ENCODE measurements around the gene ZNF598. TPM values are rescaled to one million over a fixed set of nuclear protein-coding genes. Genes with fewer than 3 reads are reported as not detected.

Gene ZNF598
- total and polyA plus RNA-seq, 4 donors = 2.7 to 28.4 (median 16.2) TPM

DNA sequence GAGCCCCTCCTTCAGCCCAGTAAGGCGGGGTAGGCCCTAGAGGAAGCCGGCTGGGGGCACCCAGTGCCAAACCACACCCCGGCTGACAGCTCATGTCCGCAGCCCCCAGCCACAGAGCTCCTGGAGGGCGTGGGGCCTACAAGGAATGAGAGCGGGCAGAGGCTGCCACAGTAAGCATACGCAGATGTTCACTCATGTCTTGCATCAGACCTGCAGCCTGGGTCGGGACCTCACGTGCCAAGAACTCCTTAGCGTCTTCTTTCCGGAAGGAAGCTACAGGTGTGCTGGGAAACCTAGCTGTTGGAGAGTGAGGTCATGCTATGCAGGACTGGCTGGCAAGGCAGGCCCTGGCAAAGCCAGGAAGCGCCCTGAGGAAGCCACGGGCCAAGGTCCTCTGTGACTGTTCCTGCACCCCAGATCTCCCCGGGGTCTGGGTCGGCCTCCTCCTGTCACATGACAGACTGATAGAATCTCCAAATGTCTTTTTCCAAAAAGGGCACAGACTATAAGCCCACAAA lies 1.6 kb downstream of the ZNF598 start:
- H3K4me3 ChIP-seq (ENCODE audit: low read depth in 1 of 3, low read length in 3 of 3) = peak overlapping the region; percentile 8 to 47 (median 41)
- WGBS = 34% methylated on average over 15 of the region's 15 CpGs
- no peaks in the 10 kb centered on the region for H3K9me3 ChIP-seq (ENCODE audit: control insufficient read depth in 4 of 4, low read length in 3 of 4)
- H3K9ac ChIP-seq (ENCODE audit: low read depth in 1 of 2, low read length in 2 of 2) = peak overlapping the region in 1 of 2 donors; percentile 5
- H3K27ac ChIP-seq (ENCODE audit: low read depth in 1 of 2, low read length in 2 of 2) = peak overlapping the region; percentile 23 to 60
- no peak for DNase-seq (ENCODE audit: low spot score)
- TF ChIP-seq, protein P1, sequence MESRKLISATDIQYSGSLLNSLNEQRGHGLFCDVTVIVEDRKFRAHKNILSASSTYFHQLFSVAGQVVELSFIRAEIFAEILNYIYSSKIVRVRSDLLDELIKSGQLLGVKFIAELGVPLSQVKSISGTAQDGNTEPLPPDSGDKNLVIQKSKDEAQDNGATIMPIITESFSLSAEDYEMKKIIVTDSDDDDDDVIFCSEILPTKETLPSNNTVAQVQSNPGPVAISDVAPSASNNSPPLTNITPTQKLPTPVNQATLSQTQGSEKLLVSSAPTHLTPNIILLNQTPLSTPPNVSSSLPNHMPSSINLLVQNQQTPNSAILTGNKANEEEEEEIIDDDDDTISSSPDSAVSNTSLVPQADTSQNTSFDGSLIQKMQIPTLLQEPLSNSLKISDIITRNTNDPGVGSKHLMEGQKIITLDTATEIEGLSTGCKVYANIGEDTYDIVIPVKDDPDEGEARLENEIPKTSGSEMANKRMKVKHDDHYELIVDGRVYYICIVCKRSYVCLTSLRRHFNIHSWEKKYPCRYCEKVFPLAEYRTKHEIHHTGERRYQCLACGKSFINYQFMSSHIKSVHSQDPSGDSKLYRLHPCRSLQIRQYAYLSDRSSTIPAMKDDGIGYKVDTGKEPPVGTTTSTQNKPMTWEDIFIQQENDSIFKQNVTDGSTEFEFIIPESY (IDR thresholded peaks at IDR 0.05) = no peak
- TF ChIP-seq EGR1 (IDR thresholded peaks at IDR 0.05; ENCODE audit: low read depth in 2 of 2) (no peak), YY1 (IDR thresholded peaks at IDR 0.05) (no peak), REST (IDR thresholded peaks at IDR 0.05) (no peak), RAD21 (IDR thresholded peaks at IDR 0.05) (no peak), NR2F2 (IDR thresholded peaks at IDR 0.05) (no peak)
- H3K4me1 ChIP-seq (ENCODE audit: control insufficient read depth in 4 of 4, insufficient read depth in 4 of 4, low read length in 3 of 4) = peaks cover 36 to 59% (median 53%) of the 10 kb centered on the region in 4 donors
- peaks cover 0 to 4% (median under 1%) of the 10 kb centered on the region in 4 donors for H3K36me3 ChIP-seq (ENCODE audit: control insufficient read depth in 4 of 4, insufficient read depth in 3 of 4, low read depth in 1 of 4, low read length in 3 of 4)
- H3K27me3 ChIP-seq (ENCODE audit: control insufficient read depth in 4 of 4, insufficient read depth in 4 of 4, low read length in 3 of 4) = no peaks in the 10 kb centered on the region

GRCh38 chr16:2007081-2007836 lies 2.4 kb downstream of the ZNF598 start:
- peaks cover under 1 to 11% (median 2%) of the 10 kb centered on the region in 4 donors for H3K36me3 ChIP-seq (ENCODE audit: control insufficient read depth in 4 of 4, insufficient read depth in 3 of 4, low read depth in 1 of 4, low read length in 3 of 4)
- no peaks in the 10 kb centered on the region for H3K27me3 ChIP-seq (ENCODE audit: control insufficient read depth in 4 of 4, insufficient read depth in 4 of 4, low read length in 3 of 4)
- 73% methylated on average over 16 of the region's 16 CpGs for WGBS
- H3K4me1 ChIP-seq (ENCODE audit: control insufficient read depth in 4 of 4, insufficient read depth in 4 of 4, low read length in 3 of 4) = peaks cover 36 to 59% (median 53%) of the 10 kb centered on the region in 4 donors
- no peak overlapping the region for H3K4me3 ChIP-seq (ENCODE audit: low read depth in 1 of 3, low read length in 3 of 3)
- peak overlapping the region; percentile 23 to 60 for H3K27ac ChIP-seq (ENCODE audit: low read depth in 1 of 2, low read length in 2 of 2)
- H3K9ac ChIP-seq (ENCODE audit: low read depth in 1 of 2, low read length in 2 of 2) = peak overlapping the region in 1 of 2 donors; percentile 5
- no peaks in the 10 kb centered on the region for H3K9me3 ChIP-seq (ENCODE audit: control insufficient read depth in 4 of 4, low read length in 3 of 4)
- no peak for DNase-seq (ENCODE audit: low spot score)
- TF ChIP-seq GABPA (IDR thresholded peaks at IDR 0.05 in 1 of 2, conservative IDR thresholded peaks at IDR 0.05 in 1 of 2) (no peak), NR2F2 (IDR thresholded peaks at IDR 0.05) (no peak), RXRA (IDR thresholded peaks at IDR 0.05) (no peak), CTCF (IDR thresholded peaks at IDR 0.05; ENCODE audit: low read depth, low read length, missing input control) (no peak), HNF4G (IDR thresholded peaks at IDR 0.05) (no peak), JUND (IDR thresholded peaks at IDR 0.05) (no peak), YY1 (IDR thresholded peaks at IDR 0.05) (no peak)
